GM23338 (cell line): ENCODE data around the gene CEACAM19. TPM values are rescaled to one million over a fixed set of nuclear protein-coding genes. Genes with fewer than 3 reads are reported as not detected.

Experiments used
- microRNA counts: library from miRNA; unstranded; fragments of <30 nt; microRNA quantifications from one replicate; lab custom pipeline; 2017
- microRNA-seq: library from miRNA; unstranded; fragments of <30 nt; microRNA quantifications from one replicate; pipeline ENCODE4, GENCODE V29; 2017
- polyA plus RNA-seq: library from polyadenylated mRNA; unstranded; fragments of >200 nt; fragmentation: Nextera tagmentation; extraction: Ambion mirVana; gene quantifications from 2 replicates; pipeline ENCODE4 v1.2.1, GENCODE V29; 2016
- small RNA-seq: library from RNA; depleted of rRNA; stranded (forward); fragments of <200 nt; gene quantifications from one replicate; pipeline ENCODE3, GENCODE V24; 2014; ENCODE audit warnings: low replicate concordance
- total RNA-seq: library from RNA; depleted of rRNA; stranded (reverse); fragments of >200 nt; shearing (Covaris generic); gene quantifications from 2 replicates; pipeline ENCODE4 v1.2.3, GENCODE V29; 2014; rRNA removed

The CEACAM19 gene
- total and polyA plus RNA-seq, 2 experiments from 2014 or later: 0.38 to 0.76 TPM

MicroRNA genes within 50 kb of the gene (microRNA counts, 767-probe panel; counts per million panel counts)
- not detected for microRNA hsa-miR-4531 (lab: Ali Mortazavi, UCI)

Small RNA genes within 50 kb of the gene (microRNA-seq; reads per million reads assigned to microRNA genes)
- gene MIR4531: not detected

Small RNA genes within 50 kb of the gene (small RNA-seq; reads per million reads assigned to genes)
- not detected for gene RF00285

Other genes with a start within 250 kb of the CEACAM19 start
- 4.0 and 5.2 TPM in 2 replicates for gene ZNF229, start 223.0 kb upstream of the CEACAM19 start, total RNA-seq
- gene ZNF229, start 223.0 kb upstream of the CEACAM19 start, polyA plus RNA-seq: 2.6 and 3.4 TPM in 2 replicates
- 10.5 and 10.6 TPM in 2 replicates for gene ZNF180, start 171.0 kb upstream of the CEACAM19 start, total RNA-seq
- 4.6 and 6.9 TPM in 2 replicates for gene ZNF180, start 171.0 kb upstream of the CEACAM19 start, polyA plus RNA-seq
- gene CEACAM20, start 141.8 kb upstream of the CEACAM19 start, total RNA-seq: not detected in 2 replicates
- gene CEACAM20, start 141.8 kb upstream of the CEACAM19 start, polyA plus RNA-seq: not detected in 2 replicates
- not detected in 2 replicates for gene IGSF23, start 57.9 kb upstream of the CEACAM19 start, total RNA-seq
- gene IGSF23, start 57.9 kb upstream of the CEACAM19 start, polyA plus RNA-seq: not detected in 2 replicates
- 15.0 and 19.0 TPM in 2 replicates for gene PVR, start 27.6 kb upstream of the CEACAM19 start, total RNA-seq
- 3.6 and 4.8 TPM in 2 replicates for gene PVR, start 27.6 kb upstream of the CEACAM19 start, polyA plus RNA-seq
- gene CEACAM16, start 27.7 kb downstream of the CEACAM19 start, total RNA-seq: not detected in 2 replicates
- gene CEACAM16, start 27.7 kb downstream of the CEACAM19 start, polyA plus RNA-seq: not detected in 2 replicates
- 0.62 and 1.4 TPM in 2 replicates for gene BCL3, start 77.2 kb downstream of the CEACAM19 start, total RNA-seq
- gene BCL3, start 77.2 kb downstream of the CEACAM19 start, polyA plus RNA-seq: 3.3 and 4.1 TPM in 2 replicates
- gene CBLC, start 106.4 kb downstream of the CEACAM19 start, total RNA-seq: 27.1 and 29.3 TPM in 2 replicates
- gene CBLC, start 106.4 kb downstream of the CEACAM19 start, polyA plus RNA-seq: 13.8 and 14.5 TPM in 2 replicates
- gene BCAM, start 137.6 kb downstream of the CEACAM19 start, total RNA-seq: 80.5 and 100 TPM in 2 replicates
- gene BCAM, start 137.6 kb downstream of the CEACAM19 start, polyA plus RNA-seq: 33.3 and 36.9 TPM in 2 replicates
- 230 and 235 TPM in 2 replicates for gene NECTIN2, start 174.8 kb downstream of the CEACAM19 start, total RNA-seq
- gene NECTIN2, start 174.8 kb downstream of the CEACAM19 start, polyA plus RNA-seq: 109 and 113 TPM in 2 replicates
- gene TOMM40, start 219.8 kb downstream of the CEACAM19 start, total RNA-seq: 233 and 273 TPM in 2 replicates
- gene TOMM40, start 219.8 kb downstream of the CEACAM19 start, polyA plus RNA-seq: 135 and 142 TPM in 2 replicates
- gene APOE, start 234.3 kb downstream of the CEACAM19 start, total RNA-seq: 1,391 and 1,438 TPM in 2 replicates
- 1,133 and 1,232 TPM in 2 replicates for gene APOE, start 234.3 kb downstream of the CEACAM19 start, polyA plus RNA-seq
- 25.4 and 26.8 TPM in 2 replicates for gene APOC1, start 243.1 kb downstream of the CEACAM19 start, total RNA-seq
- 221 and 252 TPM in 2 replicates for gene APOC1, start 243.1 kb downstream of the CEACAM19 start, polyA plus RNA-seq